K562 (cell line): ENCODE data around the gene GLRX. TPM values are rescaled to one million over a fixed set of nuclear protein-coding genes. Genes with fewer than 3 reads are reported as not detected.

Source experiments
- E2F1 ChIP-seq: sonication (generic); formaldehyde crosslinking; IDR thresholded peaks from 2 replicates; pipeline ENCODE4 v1.8.1; 2023; ENCODE audit warnings: mild to moderate bottlenecking, missing genetic modification reagents, moderate library complexity
- E2F4 ChIP-seq: sonication (generic); formaldehyde crosslinking; IDR thresholded peaks from 2 replicates; pipeline ENCODE4 v1.8.0; 2022; ENCODE audit warnings: mild to moderate bottlenecking, low read depth, missing genetic modification reagents
- FOXJ2 ChIP-seq: fragments of 200-800 bp; sonication (Bioruptor generic); IDR thresholded peaks from 2 replicates; pipeline ENCODE4 v1.6.1; 2016; ENCODE audit warnings: missing genetic modification characterization, missing compliant biosample characterization
- MEF2A ChIP-seq: IDR thresholded peaks from 2 replicates; pipeline ENCODE4 v1.6.1; 2011; ENCODE audit warnings: low read depth, mild to moderate bottlenecking, low read length, moderate library complexity; ENCODE audit not compliant: control insufficient read depth
- NR2C2 ChIP-seq, 2 experiments: fragments of 200-800 bp in 1 of 2; sonication (Bioruptor generic) in 1 of 2; sonication (generic) in 1 of 2; formaldehyde crosslinking in 1 of 2; IDR thresholded peaks; 2 replicates each; pipeline versions ENCODE4 v1.6.1 to v1.8.0; 2016 to 2022; ENCODE audit warnings: mild to moderate bottlenecking in 1 of 2, missing compliant biosample characterization in 1 of 2, missing genetic modification characterization in 1 of 2, missing genetic modification reagents in 1 of 2
- SPI1 ChIP-seq: IDR thresholded peaks from 2 replicates; pipeline ENCODE4 v1.6.1; 2011; ENCODE audit warnings: low read depth, low read length, control low read depth, borderline replicate concordance
- USF1 ChIP-seq: sonication (generic); formaldehyde crosslinking; IDR thresholded peaks from 2 replicates; pipeline ENCODE4 v1.9.0; 2022; ENCODE audit warnings: mild to moderate bottlenecking, missing genetic modification reagents
- ZNF407 ChIP-seq: fragments of 450-650 bp; IDR thresholded peaks from 2 replicates; pipeline ENCODE4 v1.6.1; 2016; ENCODE audit warnings: low read depth
- ZNF511 ChIP-seq: sonication (generic); formaldehyde crosslinking; IDR thresholded peaks from 2 replicates; pipeline ENCODE4 v1.8.0; 2022; ENCODE audit warnings: mild to moderate bottlenecking, missing genetic modification reagents
- ZNF740 ChIP-seq, 3 experiments: fragments of 200-800 bp in 1 of 3; sonication (Bioruptor generic) in 1 of 3; sonication (generic) in 1 of 3; formaldehyde crosslinking in 1 of 3; IDR thresholded peaks; 2 replicates each; pipeline versions ENCODE4 v1.6.1 to v1.8.0; 2016 to 2022; ENCODE audit warnings: mild to moderate bottlenecking in 2 of 3, missing compliant biosample characterization in 2 of 3, missing genetic modification characterization in 2 of 3, missing genetic modification reagents in 1 of 3
- polyA plus RNA-seq, 8 experiments: library from polyadenylated mRNA; depleted of rRNA in 4 of 8; stranded (reverse) in 5 of 8; unstranded in 3 of 8; fragments of >200 nt; fragmentation: Nextera tagmentation in 2 of 8; fragmentation: Illumina TruSeq in 1 of 8; extraction: Ambion mirVana in 2 of 8; extraction: Trizol in 1 of 8; gene quantifications; 2 replicates each; pipeline versions ENCODE4 v1.2.1 to v1.2.3, GENCODE V29; 2011 to 2014; ENCODE audit warnings: inconsistent platforms in 1 of 8, missing spikeins in 1 of 8
- total RNA-seq, 7 experiments: library from RNA; depleted of rRNA in 6 of 7; stranded (reverse); fragments of >200 nt in 6 of 7; fragmentation: Illumina TruSeq in 2 of 7; extraction: Trizol in 2 of 7; gene quantifications; 2 replicates each; pipeline versions ENCODE4 v1.2.1 to v1.2.3, GENCODE V29; 2011 to 2021; ENCODE audit warnings: low replicate concordance in 1 of 7

GLRX gene
- total and polyA plus RNA-seq, 9 of the 15 experiments (the other 6 are each of a cell fraction or from before 2014, with no cell fraction given), result 2.3 to 11.2 (median 4.6) TPM

- TF ChIP-seq ZNF407 (no peak), ZNF740 (CRISPR knock-in tag; IDR thresholded peaks at IDR 0.05) (peak; percentile 71), ZNF740 (tag; IDR thresholded peaks at IDR 0.05) (peak in 1 of 2 experiments; percentile 41; a peak in 1 of 4 replicates), USF1 (0 out of 2 replicates have a peak, but pooled peaks have one; percentile 8), E2F4 (CRISPR knock-in tag) (peak; percentile 53; the same call in 1 of the 2 replicates), MEF2A (no peak), SPI1 (0 out of 2 replicates have a peak, but pooled peaks have one; percentile 2), NR2C2 (CRISPR knock-in tag; IDR thresholded peaks at IDR 0.05) (peak; percentile 69; the same call in 1 of the 2 replicates), NR2C2 (tag; IDR thresholded peaks at IDR 0.05) (no peak), FOXJ2 (tag) (no peak), ZNF511 (CRISPR knock-in tag) (peak; percentile 42; the same call in 1 of the 2 replicates), E2F1 (CRISPR knock-in tag) (peak; percentile 47; the same call in 1 of the 2 replicates)
These were observed 36.4 kb upstream of the GLRX start (continued) for GRCh38 chr5:95858661-95859595.
